HG03060 (cell line): ENCODE results near the gene PTBP3.
"Not testable (repeated sequence)": the region's sequence is repeated elsewhere in the genome, so short reads cannot be mapped to it uniquely, and the experiment has no call there.

Experiments used
- ATAC-seq: cut with Tn5 transposase; IDR thresholded peaks from one replicate; pipeline ENCODE4 v1.9.1; 2021; ENCODE audit warnings: low read depth, moderate number of reproducible peaks; ENCODE audit not compliant: unreplicated experiment

Gene PTBP3

GRCh38 chr9:112332977-112333638 is at the start of gene PTBP3:
Gene PTBP3 (minus strand): TSS chr9:112333619. CDS start chr9:112297865, 35,754 bp downstream.
- peak; percentile 31 for ATAC-seq

GRCh38 chr9:112382501-112383364 is 49.3 kb upstream of the PTBP3 start:
- no peak for ATAC-seq

GRCh38 chr9:112382066-112382465 is 48.6 kb upstream of the PTBP3 start:
- ATAC-seq, result no peak

GRCh38 chr9:112380825-112381221 is 47.4 kb upstream of the PTBP3 start:
- ATAC-seq, result no peak

GRCh38 chr9:112380102-112380824 is 46.8 kb upstream of the PTBP3 start, which contains the start of gene HSDL2:
Gene HSDL2 (plus strand): TSS chr9:112380108. CDS start chr9:112380164, 56 bp downstream.
- peak; percentile 4 for ATAC-seq

GRCh38 chr9:112379177-112380101 is 46.0 kb upstream of the PTBP3 start:
- ATAC-seq, result peak; percentile 69

GRCh38 chr9:112378328-112379176 is 45.1 kb upstream of the PTBP3 start:
- ATAC-seq, result no peak

- no peak for ATAC-seq
These were observed 44.4 kb upstream of the PTBP3 start for GRCh38 chr9:112377684-112378327.

GRCh38 chr9:112377087-112377486 is 43.7 kb upstream of the PTBP3 start:
- ATAC-seq, result no peak

GRCh38 chr9:112375361-112375760 is 41.9 kb upstream of the PTBP3 start:
- ATAC-seq, result no peak

GRCh38 chr9:112374232-112374631 is 40.8 kb upstream of the PTBP3 start:
- not testable (repeated sequence) for ATAC-seq

GRCh38 chr9:112373666-112374065 is 40.2 kb upstream of the PTBP3 start:
- ATAC-seq, result not testable (repeated sequence)

GRCh38 chr9:112371060-112371459 is 37.6 kb upstream of the PTBP3 start:
- ATAC-seq, result no peak

GRCh38 chr9:112369817-112370216 is 36.4 kb upstream of the PTBP3 start:
- ATAC-seq, result no peak

GRCh38 chr9:112367465-112367864 is 34.0 kb upstream of the PTBP3 start:
- ATAC-seq, result no peak

- no peak for ATAC-seq
These were observed 33.2 kb upstream of the PTBP3 start for GRCh38 chr9:112366591-112366990.

GRCh38 chr9:112365257-112365656 is 31.8 kb upstream of the PTBP3 start:
- ATAC-seq, result not testable (repeated sequence)

- ATAC-seq, result no peak
These were observed 31.3 kb upstream of the PTBP3 start for GRCh38 chr9:112364761-112365160.

- ATAC-seq, result no peak
These were observed 28.2 kb upstream of the PTBP3 start for GRCh38 chr9:112361601-112362000.
